Mucosa of descending colon (tissue), 3 donors: Measurements from ENCODE around the gene SLC37A1. TPM values are rescaled to one million over a fixed set of nuclear protein-coding genes. Genes with fewer than 3 reads are reported as not detected.

Experiments
- ATAC-seq: fragments of 200-7000 bp; cut with Tn5 transposase; one replicate; pipeline ENCODE4 v1.9.1; 2020; ENCODE audit warnings: mild to moderate bottlenecking, moderate library complexity
- DNase-seq, 3 donors: peaks; one replicate each; pipeline ENCODE4 v3.0.0-alpha.2; 2020
- H3K36me3 ChIP-seq: fragments of 200-600 bp; one replicate; pipeline ENCODE4 v1.8.0; 2021; ENCODE audit warnings: low read depth, mild to moderate bottlenecking
- H3K4me1 ChIP-seq: fragments of 200-600 bp; one replicate; pipeline ENCODE4 v1.8.0; 2021; ENCODE audit warnings: low read depth, mild to moderate bottlenecking
- H3K4me3 ChIP-seq: fragments of 200-600 bp; one replicate; pipeline ENCODE4 v1.8.0; 2021; ENCODE audit warnings: mild to moderate bottlenecking
- H3K9me3 ChIP-seq: fragments of 200-600 bp; one replicate; pipeline ENCODE4 v1.8.0; 2021; ENCODE audit warnings: mild to moderate bottlenecking
- intact Hi-C, 2 donors: fragments of 100-400 bp; cut with DNase I in 1 of 2; cut with micrococcal nuclease in 1 of 2; formaldehyde crosslinking; loops; one replicate each; pipeline versions ENCODE4 v1.11.0 to v1.11.1; 2022; cut with DNase I, micrococcal nuclease
- total RNA-seq, 3 donors: library from RNA; stranded (reverse); fragmentation: NEBNext Ultra II Directional in 2 of 3; extraction: Animal tissue kit (Norgen Biotek cat#: 25700) in 2 of 3; gene quantifications; one replicate each; pipeline versions ENCODE4 v1.2.1 to v1.2.4, GENCODE V29; 2021 to 2023
- TF ChIP-seq, protein P1 (sequence below): fragments of 200-600 bp; IDR thresholded peaks from one replicate; pipeline ENCODE4 v1.8.0; 2022; ENCODE audit warnings: antibody characterized with exemption, mild to moderate bottlenecking
- donor health status: DM: no; HTN: no; CAD: no; lungs with moderate emphysema.
- donor health status: DM: no; HTN: no; CAD: no.
- donor health status: DM: no; HTN: yes; CAD: no.

The SLC37A1 gene
- total RNA-seq, 3 donors from 2014 or later: 52.3 to 179 (median 92.3) TPM

DNA sequence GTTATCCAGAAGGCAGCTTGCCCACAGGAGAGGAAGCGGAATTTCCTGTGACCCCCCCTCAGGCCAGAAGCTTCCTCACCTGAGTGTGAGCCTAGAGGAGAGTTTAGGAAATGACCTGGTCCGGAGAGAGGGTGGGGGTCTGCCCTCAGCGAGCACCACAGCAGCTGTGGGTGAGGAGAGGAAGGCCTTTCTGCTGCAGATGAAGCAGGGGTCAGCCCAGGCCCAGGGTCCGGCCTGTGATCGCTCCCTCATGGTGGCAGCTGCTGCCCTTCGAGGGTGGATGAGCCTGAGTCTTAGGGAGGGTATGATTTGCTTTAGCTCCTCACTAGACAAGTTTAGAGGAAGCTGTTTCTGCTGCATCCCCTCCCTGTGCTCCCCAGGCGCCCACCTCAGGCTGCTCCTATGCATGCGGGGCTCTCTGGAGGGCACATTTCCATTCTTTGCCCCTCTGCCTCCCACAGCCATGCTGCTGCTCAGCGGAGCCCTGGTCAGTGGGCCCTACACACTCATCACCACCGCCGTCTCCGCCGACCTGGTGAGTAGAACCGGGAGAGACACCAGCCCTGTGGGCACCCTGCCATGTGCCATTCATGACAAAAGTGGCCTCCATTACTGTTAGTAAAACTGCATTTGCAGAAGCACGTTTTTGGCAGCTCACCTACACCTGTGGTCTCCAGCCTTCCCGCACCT, 53.0 kb downstream of the SLC37A1 start:
- Histone ChIP-seq H3K4me1 (no peaks in the 10 kb centered on the region), H3K36me3 (no peaks in the 10 kb centered on the region), H3K4me3 (no peak overlapping the region), H3K9me3 (no peaks in the 10 kb centered on the region)
- ATAC-seq: no peak
- intact Hi-C loops: no loop called here
- DNase-seq: peak in 1 of 3 donors; percentile 15
- TF ChIP-seq, protein P1, sequence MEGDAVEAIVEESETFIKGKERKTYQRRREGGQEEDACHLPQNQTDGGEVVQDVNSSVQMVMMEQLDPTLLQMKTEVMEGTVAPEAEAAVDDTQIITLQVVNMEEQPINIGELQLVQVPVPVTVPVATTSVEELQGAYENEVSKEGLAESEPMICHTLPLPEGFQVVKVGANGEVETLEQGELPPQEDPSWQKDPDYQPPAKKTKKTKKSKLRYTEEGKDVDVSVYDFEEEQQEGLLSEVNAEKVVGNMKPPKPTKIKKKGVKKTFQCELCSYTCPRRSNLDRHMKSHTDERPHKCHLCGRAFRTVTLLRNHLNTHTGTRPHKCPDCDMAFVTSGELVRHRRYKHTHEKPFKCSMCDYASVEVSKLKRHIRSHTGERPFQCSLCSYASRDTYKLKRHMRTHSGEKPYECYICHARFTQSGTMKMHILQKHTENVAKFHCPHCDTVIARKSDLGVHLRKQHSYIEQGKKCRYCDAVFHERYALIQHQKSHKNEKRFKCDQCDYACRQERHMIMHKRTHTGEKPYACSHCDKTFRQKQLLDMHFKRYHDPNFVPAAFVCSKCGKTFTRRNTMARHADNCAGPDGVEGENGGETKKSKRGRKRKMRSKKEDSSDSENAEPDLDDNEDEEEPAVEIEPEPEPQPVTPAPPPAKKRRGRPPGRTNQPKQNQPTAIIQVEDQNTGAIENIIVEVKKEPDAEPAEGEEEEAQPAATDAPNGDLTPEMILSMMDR: no peak

DNA sequence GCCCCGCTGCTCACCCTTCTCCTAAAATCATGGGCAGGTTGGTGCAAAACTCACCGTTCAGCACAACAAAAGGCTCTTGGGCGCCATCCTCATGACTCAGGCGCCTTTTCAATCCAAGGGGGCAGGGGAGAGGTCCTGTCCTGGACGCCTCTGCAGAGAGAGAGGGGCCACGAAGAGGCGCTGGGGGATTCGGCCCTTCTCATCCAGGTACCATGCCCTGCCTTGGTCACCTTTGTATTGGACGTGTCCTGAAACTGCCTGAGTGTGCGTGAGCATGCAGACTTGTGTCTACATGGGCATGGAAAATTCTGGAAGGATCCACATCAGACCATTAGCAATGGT, 53.5 kb downstream of the SLC37A1 start:
- no peaks in the 10 kb centered on the region for H3K36me3 ChIP-seq

DNA sequence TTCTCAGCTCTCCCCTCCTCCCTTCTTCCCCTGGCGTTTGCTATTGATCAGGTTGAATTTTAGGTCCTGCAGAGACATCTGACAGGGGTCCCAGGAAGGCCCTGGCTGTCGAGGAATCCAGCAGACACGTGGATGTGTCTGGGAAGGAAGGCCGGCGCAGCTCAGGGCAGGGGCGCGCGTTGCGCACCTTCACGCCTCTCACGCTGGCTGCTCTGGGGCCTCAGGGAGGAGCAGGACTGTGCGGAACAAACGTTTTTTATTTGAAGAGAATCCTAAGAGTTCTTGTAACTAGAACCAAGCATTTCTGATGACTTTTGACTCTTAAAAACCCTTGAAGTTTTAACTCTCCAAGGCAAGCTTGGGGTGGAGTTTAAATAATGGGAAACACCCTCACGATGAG, 54.2 kb downstream of the SLC37A1 start:
- TF ChIP-seq, protein P1: no peak
- ATAC-seq: no peak
- intact Hi-C loops: no loop called here
- Histone ChIP-seq H3K4me3 (no peak overlapping the region), H3K4me1 (no peaks in the 10 kb centered on the region), H3K36me3 (no peaks in the 10 kb centered on the region), H3K9me3 (no peaks in the 10 kb centered on the region)
- peak in 1 of 3 donors; percentile 8 for DNase-seq

More for the DNA sequence above, 53.5 kb downstream of the SLC37A1 start:
- Histone ChIP-seq H3K4me3 (no peak overlapping the region), H3K4me1 (no peaks in the 10 kb centered on the region), H3K9me3 (no peaks in the 10 kb centered on the region)
- TF ChIP-seq, protein P1: no peak
- intact Hi-C loops: no loop called here
- ATAC-seq: no peak
- peak in 1 of 3 donors; percentile 7 for DNase-seq

DNA sequence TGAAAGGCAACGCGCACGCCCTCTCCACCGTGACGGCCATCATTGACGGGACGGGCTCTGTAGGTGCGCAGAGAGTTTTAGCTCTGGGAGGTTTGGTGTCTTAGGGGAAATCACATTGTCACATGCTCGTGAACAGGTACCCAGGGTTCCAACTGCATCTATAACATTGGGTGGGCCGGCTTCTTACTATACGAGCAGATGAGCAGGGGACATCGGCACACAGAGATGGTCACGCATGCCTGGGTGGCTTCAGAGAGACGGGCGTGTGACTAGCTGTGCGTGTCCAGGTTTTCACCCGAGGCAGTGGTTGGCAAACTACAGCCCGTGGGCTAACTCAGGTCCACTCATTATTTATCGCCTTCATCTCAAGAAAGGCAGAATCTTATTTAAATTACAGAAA, 54.7 kb downstream of the SLC37A1 start:
- TF ChIP-seq, protein P1: no peak
- intact Hi-C loops: no loop called here
- Histone ChIP-seq H3K4me3 (no peak overlapping the region), H3K9me3 (no peaks in the 10 kb centered on the region), H3K4me1 (no peaks in the 10 kb centered on the region), H3K36me3 (no peaks in the 10 kb centered on the region)
- ATAC-seq (no peak), DNase-seq (no peak)

DNA sequence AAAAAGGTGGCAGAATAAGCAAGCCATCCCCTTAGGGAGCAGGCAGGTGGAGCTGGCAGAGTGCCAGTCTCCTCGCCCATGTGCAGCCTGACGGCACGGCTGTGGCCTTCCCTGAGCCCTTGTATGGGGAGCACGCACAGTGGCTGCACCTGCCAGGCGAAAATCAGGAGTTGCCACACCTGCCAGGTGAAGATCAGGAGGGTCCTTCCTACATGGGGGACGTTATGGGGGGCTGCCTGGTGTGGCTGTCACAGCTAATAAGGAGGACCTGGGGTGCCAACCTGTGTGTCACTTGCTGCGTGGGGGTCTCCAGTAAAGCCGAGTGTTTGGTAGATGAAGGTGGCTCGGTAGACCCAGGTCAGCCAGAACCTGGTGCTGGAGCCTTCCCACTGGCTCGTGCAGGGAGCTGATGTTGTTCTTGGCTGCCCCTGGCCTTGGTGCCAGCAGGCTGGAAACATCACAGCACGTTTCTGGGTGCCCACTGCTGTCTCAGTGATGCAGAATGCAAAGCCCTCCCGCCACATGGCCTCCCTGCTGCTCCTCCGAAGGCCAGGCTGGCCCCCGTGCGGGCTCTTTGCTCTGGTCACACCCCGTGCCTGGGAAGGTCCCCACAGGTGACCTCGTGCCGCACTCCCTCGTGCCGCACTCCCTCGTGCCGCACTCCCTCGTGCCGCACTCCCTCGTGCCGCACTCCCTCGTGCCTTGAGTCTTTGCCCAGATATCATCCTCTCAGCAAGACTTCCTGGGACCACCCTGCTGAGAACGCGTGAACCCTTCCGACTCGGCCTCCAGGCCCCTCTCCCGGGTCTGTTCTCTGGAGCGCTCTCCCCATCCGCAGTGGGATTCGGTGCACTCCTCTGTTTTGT, 55.4 kb downstream of the SLC37A1 start:
- DNase-seq: peak in 1 of 3 donors; percentile 32
- intact Hi-C loops: no loop called here
- H3K9me3 ChIP-seq: no peaks in the 10 kb centered on the region

More for the DNA sequence above, 55.4 kb downstream of the SLC37A1 start:
- TF ChIP-seq, protein P1: no peak
- ATAC-seq: no peak
- no peaks in the 10 kb centered on the region for H3K36me3 ChIP-seq
- H3K4me3 ChIP-seq: no peak overlapping the region
- no peaks in the 10 kb centered on the region for H3K4me1 ChIP-seq
